GM12878 (cell line): Measurements from ENCODE around the gene SLC35A4.

Source experiments
- ATF3 ChIP-seq: IDR thresholded peaks from 2 replicates; pipeline ENCODE4 v1.6.1; 2011; ENCODE audit warnings: low read depth, mild to moderate bottlenecking, low read length, moderate library complexity, borderline replicate concordance; ENCODE audit errors: extremely low read depth
- EP300 ChIP-seq, 2 experiments: fragments of 150-350 bp in 1 of 2; IDR thresholded peaks; 2 replicates each; pipeline ENCODE4 v1.6.1; 2011 to 2012; ENCODE audit warnings: low read depth in 2 of 2, low read length in 2 of 2, borderline replicate concordance in 1 of 2, improper control_type of control experiment in 1 of 2, inconsistent platforms in 1 of 2; ENCODE audit not compliant: control insufficient read depth in 1 of 2
- GABPA ChIP-seq: IDR thresholded peaks from 2 replicates; pipeline ENCODE4 v1.6.1; 2014; ENCODE audit warnings: antibody characterized with exemption, low read depth, mild to moderate bottlenecking, inconsistent platforms
- HDGF ChIP-seq: fragments of 450-650 bp; IDR thresholded peaks from 2 replicates; pipeline ENCODE4 v1.6.1; 2016; ENCODE audit warnings: antibody characterized with exemption
- ZBTB33 ChIP-seq: fragments of 450-650 bp; IDR thresholded peaks from 2 replicates; pipeline ENCODE4 v1.6.1; 2017; ENCODE audit warnings: mild to moderate bottlenecking
- ZZZ3 ChIP-seq: IDR thresholded peaks from 2 replicates; pipeline ENCODE4 v1.6.1; 2011; ENCODE audit warnings: low read depth; ENCODE audit not compliant: control insufficient read depth, insufficient read length
- TF ChIP-seq, protein P1 (sequence below), 3 experiments: IDR thresholded peaks in 2 of 3; conservative IDR thresholded peaks in 1 of 3; 2 replicates each; pipeline ENCODE4 v1.5.1; 2011; ENCODE audit warnings: low read depth in 3 of 3, low read length in 3 of 3, mild to moderate bottlenecking in 3 of 3, control low read depth in 2 of 3, moderate library complexity in 2 of 3, inconsistent platforms in 1 of 3, mixed read lengths in 1 of 3; ENCODE audit not compliant: control insufficient read depth in 2 of 3, insufficient read depth in 1 of 3; ENCODE audit errors: extremely low read depth in 1 of 3
- TF ChIP-seq, protein P2 (sequence below): IDR thresholded peaks from 2 replicates; pipeline ENCODE4 v1.6.1; 2012; ENCODE audit warnings: mild to moderate bottlenecking, low read depth, low read length
- TF ChIP-seq, protein P3 (sequence below): fragments of 150-350 bp; IDR thresholded peaks from 2 replicates; pipeline ENCODE4 v1.6.1; 2014; ENCODE audit warnings: mild to moderate bottlenecking, low read depth, low read length

- TF ChIP-seq ATF3 = no peak
- no peak for TF ChIP-seq EP300 (IDR thresholded peaks at IDR 0.05; ENCODE audit: borderline replicate concordance in 1 of 2, control insufficient read depth in 1 of 2, low read depth in 2 of 2, low read length in 2 of 2)
- TF ChIP-seq ZBTB33 = no peak
- TF ChIP-seq, protein P1, sequence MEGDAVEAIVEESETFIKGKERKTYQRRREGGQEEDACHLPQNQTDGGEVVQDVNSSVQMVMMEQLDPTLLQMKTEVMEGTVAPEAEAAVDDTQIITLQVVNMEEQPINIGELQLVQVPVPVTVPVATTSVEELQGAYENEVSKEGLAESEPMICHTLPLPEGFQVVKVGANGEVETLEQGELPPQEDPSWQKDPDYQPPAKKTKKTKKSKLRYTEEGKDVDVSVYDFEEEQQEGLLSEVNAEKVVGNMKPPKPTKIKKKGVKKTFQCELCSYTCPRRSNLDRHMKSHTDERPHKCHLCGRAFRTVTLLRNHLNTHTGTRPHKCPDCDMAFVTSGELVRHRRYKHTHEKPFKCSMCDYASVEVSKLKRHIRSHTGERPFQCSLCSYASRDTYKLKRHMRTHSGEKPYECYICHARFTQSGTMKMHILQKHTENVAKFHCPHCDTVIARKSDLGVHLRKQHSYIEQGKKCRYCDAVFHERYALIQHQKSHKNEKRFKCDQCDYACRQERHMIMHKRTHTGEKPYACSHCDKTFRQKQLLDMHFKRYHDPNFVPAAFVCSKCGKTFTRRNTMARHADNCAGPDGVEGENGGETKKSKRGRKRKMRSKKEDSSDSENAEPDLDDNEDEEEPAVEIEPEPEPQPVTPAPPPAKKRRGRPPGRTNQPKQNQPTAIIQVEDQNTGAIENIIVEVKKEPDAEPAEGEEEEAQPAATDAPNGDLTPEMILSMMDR (IDR thresholded peaks at IDR 0.05 in 2 of 3, conservative IDR thresholded peaks at IDR 0.05 in 1 of 3; ENCODE audit: control insufficient read depth in 2 of 3, extremely low read depth in 1 of 3, insufficient read depth in 1 of 3, low read depth in 3 of 3, low read length in 3 of 3) = no peak
- no peak for TF ChIP-seq HDGF
- no peak for TF ChIP-seq ZZZ3
- TF ChIP-seq, protein P2, sequence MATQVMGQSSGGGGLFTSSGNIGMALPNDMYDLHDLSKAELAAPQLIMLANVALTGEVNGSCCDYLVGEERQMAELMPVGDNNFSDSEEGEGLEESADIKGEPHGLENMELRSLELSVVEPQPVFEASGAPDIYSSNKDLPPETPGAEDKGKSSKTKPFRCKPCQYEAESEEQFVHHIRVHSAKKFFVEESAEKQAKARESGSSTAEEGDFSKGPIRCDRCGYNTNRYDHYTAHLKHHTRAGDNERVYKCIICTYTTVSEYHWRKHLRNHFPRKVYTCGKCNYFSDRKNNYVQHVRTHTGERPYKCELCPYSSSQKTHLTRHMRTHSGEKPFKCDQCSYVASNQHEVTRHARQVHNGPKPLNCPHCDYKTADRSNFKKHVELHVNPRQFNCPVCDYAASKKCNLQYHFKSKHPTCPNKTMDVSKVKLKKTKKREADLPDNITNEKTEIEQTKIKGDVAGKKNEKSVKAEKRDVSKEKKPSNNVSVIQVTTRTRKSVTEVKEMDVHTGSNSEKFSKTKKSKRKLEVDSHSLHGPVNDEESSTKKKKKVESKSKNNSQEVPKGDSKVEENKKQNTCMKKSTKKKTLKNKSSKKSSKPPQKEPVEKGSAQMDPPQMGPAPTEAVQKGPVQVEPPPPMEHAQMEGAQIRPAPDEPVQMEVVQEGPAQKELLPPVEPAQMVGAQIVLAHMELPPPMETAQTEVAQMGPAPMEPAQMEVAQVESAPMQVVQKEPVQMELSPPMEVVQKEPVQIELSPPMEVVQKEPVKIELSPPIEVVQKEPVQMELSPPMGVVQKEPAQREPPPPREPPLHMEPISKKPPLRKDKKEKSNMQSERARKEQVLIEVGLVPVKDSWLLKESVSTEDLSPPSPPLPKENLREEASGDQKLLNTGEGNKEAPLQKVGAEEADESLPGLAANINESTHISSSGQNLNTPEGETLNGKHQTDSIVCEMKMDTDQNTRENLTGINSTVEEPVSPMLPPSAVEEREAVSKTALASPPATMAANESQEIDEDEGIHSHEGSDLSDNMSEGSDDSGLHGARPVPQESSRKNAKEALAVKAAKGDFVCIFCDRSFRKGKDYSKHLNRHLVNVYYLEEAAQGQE = no peak
- TF ChIP-seq, protein P3, sequence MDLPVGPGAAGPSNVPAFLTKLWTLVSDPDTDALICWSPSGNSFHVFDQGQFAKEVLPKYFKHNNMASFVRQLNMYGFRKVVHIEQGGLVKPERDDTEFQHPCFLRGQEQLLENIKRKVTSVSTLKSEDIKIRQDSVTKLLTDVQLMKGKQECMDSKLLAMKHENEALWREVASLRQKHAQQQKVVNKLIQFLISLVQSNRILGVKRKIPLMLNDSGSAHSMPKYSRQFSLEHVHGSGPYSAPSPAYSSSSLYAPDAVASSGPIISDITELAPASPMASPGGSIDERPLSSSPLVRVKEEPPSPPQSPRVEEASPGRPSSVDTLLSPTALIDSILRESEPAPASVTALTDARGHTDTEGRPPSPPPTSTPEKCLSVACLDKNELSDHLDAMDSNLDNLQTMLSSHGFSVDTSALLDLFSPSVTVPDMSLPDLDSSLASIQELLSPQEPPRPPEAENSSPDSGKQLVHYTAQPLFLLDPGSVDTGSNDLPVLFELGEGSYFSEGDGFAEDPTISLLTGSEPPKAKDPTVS = no peak
- TF ChIP-seq GABPA = no peak
Measured at GRCh38 chr5:140587495-140587894, 22.9 kb downstream of the SLC35A4 start.
